DND-41 (cell line): ENCODE data around the gene AGPAT1.

Experiments
- CTCF ChIP-seq: IDR thresholded peaks from 2 replicates; pipeline ENCODE4 v1.5.1; 2012; ENCODE audit warnings: borderline replicate concordance, low read length, moderate library complexity, mild to moderate bottlenecking; ENCODE audit not compliant: poor library complexity, severe bottlenecking; ENCODE audit errors: extremely low read depth
- EZH2 ChIP-seq: IDR thresholded peaks from 3 replicates; pipeline ENCODE4 v1.6.1; 2012; ENCODE audit warnings: borderline replicate concordance, low read depth, mild to moderate bottlenecking, moderate library complexity, low read length, inconsistent platforms; ENCODE audit not compliant: severe bottlenecking

GRCh38 chr6:32149092-32149755 is 26.7 kb downstream of the AGPAT1 start:
- no peak for TF ChIP-seq CTCF
- no peak for TF ChIP-seq EZH2
